Stimulated activated CD8-positive, alpha-beta memory T cell treated with anti-CD3 and anti-CD28 coated beads, Interleukin-7, amount 100 ng/mL, for 1 hour (primary cell): ENCODE measurements around the gene SDF4.

Experiments used
- DNase-seq, 2 donors: peaks; one replicate each; pipeline ENCODE4 v3.0.0-alpha.2; 2020; ENCODE audit warnings: low read depth in 2 of 2

The SDF4 gene

GRCh38 chr1:1231400-1232207 lies at the start of gene SDF4:
Gene SDF4, minus strand, starts transcription at chr1:1232001. Its CDS starts 3,229 bp downstream, at chr1:1228772.
- DNase-seq, result peak; percentile 91 to 94

DNA sequence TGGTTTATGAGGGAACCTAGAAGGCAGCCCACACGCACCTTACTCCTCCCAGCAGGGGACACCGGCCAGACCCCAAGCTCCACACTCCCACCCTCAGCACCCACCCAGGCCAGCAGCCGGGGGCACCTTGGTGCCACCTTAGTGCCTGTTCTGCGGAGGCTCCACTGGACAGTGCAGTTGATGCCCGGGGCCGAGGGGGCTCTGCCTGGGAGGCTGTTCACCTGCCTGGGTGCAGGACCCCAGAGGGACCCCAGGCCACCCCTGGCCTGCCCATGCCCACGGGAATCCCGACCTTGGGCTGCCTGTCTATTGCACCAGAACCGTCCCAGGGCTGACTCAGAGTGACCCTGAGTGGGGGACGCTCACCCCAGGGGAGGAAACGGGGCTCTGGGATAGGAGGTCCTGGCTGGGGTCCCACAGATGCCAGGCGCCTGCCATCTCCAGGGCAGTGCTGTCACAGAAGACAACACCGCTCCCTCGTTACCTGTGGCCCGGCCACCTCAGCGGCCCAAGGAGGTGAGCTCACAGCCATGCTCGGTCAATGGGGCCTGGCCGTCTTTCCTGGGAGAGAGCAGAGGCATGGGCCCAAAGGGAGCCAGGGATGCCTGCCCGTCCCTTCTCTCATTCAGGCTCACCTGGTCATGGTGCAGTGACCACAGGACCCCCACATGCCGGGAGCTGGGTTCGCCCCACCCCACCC lies 49.1 kb upstream of the SDF4 start:
- DNase-seq, result no peak

DNA sequence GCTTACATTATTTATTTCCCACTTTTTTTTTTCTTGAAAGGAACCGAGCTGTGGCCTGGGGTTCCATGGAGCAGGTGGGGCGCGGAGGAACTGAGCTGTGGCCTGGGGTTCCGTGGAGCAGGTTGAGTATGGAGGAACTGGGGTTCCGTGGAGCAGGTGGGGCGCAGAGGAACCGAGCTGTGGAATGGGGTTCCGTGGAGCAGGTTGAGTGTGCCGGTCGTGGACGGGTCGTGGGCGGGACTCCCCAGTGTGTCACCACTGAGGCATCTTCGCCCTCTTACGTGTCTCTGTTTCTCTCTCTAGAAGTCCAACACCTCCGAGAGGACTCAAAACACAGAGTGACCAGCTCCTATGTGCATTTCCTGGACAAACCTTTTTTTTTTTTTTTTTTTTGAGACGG lies 47.2 kb upstream of the SDF4 start:
- DNase-seq, result no peak

DNA sequence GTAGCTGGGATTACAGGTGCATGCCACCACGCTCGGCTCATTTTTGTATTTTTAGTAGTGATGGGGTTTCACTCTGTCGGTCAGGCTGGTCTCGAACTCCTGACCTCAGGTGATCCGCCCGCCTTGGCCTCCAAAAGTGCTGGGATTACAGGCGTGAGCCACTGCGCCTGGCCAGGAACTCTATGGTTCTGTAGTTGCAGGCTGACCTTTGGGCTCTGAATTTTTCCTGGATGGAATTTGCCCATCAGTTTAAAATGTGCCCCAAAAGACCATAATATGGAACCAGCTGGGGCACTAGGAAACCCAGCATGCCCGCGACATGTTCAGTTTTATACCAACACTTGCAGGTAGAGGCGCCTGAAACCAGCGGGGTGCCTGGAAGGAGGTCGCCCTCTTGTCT lies 46.8 kb upstream of the SDF4 start:
- DNase-seq, result no peak

DNA sequence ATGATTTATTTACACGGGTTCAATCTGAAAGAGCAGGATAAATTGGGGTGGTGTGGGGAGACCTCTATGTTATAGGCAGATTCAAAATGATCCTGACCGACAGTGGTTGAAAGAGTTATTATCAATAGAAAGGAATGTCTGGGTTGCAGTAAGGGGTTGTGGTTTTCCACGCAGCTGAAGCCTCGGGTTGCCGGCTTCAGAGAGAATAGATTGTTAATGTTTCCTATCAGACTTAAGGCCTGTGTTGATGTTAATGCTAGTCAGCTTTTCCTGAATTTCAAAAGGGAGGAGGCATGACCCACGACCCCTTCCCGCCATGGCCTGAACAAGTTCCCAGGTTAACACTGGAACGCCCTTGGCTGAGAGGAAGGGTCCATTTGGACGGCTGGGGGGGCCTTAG lies 44.0 kb upstream of the SDF4 start:
- no peak for DNase-seq

- no peak for DNase-seq
Measured at GRCh38 chr1:1274931-1275431, 43.2 kb upstream of the SDF4 start.

GRCh38 chr1:1274299-1274930 lies 42.6 kb upstream of the SDF4 start:
- no peak for DNase-seq

- peak; percentile 84 to 87 for DNase-seq
Measured at GRCh38 chr1:1273512-1274298, 41.9 kb upstream of the SDF4 start, which contains the start of gene UBE2J2. Gene UBE2J2, minus strand, starts transcription at chr1:1273854. Its CDS starts 5,862 bp downstream, at chr1:1267992.

DNA sequence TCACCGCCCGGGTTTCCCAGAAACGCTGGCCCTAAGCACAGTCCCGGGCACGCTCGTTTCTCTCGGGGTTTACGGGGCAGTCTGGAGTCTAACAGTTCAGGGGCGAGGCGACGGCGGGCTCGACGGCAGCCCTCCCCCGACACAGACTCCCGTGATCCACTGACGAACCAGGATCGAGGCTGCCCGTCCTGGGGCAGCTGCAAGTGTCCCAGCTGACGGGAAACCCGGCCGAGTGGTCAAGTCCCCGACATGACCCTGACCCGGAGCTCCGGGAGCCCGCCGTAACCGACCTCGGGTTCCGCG lies 41.4 kb upstream of the SDF4 start:
- no peak for DNase-seq

DNA sequence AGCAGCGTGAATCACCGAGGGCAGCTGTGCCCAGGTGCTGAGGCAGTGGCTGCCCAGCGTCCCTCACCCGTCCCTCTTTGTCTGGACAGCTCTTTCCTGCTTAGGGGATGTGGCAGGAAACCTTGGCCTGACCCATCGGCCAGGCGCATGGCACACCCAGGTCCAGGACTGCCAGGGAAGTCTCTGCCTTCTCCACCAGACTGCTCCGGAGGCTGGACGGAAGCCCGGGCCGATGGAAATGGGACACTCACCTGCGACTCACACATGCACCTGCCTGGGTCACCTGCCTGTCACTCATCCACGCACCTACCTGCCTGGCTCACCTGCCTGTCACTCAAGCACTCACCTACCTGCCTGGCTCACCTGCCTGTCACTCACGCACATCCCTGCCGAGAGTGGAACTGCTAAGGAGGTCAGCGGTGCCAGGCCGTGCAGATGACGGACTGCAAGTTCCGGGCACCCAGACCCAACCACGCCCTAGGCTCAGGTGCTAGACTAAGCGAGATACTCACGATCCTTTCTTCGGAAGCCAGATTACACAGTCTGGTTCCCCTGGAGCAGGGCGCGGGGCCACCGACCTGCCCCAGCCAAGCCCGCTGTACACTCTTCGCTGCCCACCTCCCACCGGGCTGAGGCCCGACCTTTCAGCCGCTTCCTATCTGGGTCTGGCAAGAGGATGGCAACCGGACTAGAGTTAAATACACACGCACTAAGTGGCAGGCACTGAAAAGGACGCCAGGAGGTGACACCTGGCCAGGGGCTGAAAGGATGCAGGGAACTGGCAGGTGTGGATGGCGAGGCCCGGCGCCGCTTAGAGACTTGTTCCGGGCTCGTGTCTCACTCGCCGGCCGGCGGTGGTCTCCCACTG lies 40.8 kb upstream of the SDF4 start:
- DNase-seq, result no peak

GRCh38 chr1:1270813-1271212 lies 39.0 kb upstream of the SDF4 start:
- DNase-seq, result no peak

- DNase-seq, result no peak
Measured at GRCh38 chr1:1268284-1268682, 36.5 kb upstream of the SDF4 start.

- DNase-seq, result no peak
Measured at GRCh38 chr1:1267488-1268283, 35.9 kb upstream of the SDF4 start.

DNA sequence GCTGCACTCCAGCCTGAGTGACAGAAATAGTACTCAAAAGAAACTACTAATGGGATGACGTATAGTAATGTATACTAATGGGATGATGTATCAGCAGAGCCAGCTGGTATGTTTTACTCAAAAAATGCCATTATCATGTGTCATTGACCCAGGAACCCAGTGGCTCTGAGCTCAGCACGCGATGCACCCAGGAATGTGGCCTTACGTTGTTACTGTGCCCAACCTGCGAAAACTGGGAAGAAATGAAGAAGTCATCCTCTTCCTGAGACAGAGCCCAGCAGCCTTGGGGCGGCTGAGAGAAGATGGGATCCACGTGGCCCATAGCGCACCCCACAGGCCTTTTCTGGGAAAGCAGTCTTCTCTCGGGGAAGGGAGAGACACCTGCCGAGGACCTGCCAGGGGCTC lies 33.1 kb upstream of the SDF4 start:
- no peak for DNase-seq

DNA sequence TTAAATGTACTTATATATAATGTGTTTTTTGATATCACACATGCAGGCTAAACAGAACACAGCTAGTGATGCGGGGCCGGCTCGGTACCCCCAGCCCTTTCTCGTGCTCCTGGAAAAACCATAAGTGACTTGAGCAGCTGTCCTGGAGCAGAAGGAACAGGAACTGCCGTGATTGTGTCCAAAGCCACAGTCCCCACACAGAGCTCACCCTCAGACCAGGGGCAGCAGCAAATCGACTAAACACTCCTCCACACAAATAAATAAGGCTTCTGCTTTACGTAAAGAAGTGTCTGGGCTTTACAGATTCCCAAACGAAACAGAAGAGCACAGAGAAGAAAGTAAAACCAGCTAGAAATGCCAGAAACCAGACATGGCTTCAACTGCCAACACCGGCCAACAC lies 32.2 kb upstream of the SDF4 start:
- no peak for DNase-seq

DNA sequence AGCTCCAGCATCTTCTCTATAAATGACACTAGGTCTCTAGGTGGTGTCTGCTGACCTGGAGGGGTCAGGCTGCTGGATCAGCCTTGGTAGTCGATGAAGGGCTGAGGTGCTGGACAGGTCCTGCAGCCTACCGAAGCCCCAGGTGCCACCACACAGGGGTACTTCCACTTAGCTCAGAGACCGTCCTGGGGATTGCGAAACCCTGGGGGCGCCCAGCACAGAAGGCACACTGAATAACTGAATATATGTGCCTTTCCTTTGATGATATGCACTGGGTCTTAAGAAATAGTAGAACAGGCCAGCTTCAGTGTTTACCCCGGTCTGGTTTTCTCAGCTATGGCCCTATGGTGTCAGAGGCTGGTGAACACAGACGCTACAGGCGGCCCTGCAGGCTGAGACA lies 31.0 kb upstream of the SDF4 start:
- DNase-seq, result no peak

GRCh38 chr1:1262071-1262470 lies 30.3 kb upstream of the SDF4 start:
- no peak for DNase-seq

DNA sequence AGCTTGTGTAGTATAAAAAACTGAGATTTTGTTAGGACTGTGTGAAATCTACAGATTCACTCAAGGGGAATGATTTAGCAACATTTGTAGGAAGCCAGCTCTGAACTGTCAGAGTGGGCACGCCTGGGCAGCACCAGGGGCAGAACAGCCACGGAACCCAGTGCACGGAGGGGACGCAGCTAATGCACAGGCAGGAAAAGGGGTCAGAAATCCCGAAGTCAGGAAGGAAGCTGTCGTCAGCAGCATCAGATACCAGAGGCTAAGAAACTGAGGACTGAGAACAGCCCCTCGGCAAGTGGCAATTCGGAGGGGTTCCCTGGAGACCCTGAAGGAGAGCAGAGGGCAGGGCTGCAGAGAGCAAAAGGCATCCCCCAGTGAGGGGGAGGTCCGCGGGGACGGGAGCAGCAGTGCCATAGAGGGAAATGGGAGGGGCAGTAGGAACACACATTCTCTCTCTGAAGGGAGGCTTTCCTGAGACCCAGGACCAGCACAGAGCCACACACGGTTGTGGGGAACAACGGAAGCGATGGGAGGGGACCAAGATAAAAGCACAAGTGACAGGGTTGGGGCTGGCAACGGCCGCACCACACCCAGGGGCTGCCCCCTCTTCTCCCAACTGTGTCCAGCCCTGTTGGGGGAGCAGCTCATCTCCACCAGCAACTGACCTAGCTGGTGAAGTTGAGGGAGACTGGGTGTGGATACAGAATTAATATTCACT lies 29.2 kb upstream of the SDF4 start:
- DNase-seq, result no peak

GRCh38 chr1:1259951-1260600 lies 28.3 kb upstream of the SDF4 start:
- no peak for DNase-seq
